ENCODE data around the gene PIP4K2C. TPM values are rescaled to one million over a fixed set of nuclear protein-coding genes. Genes with fewer than 3 reads are reported as not detected.
"Not testable (repeated sequence)": the region's sequence is repeated elsewhere in the genome, so short reads cannot be mapped to it uniquely, and the experiment has no call there.

The PIP4K2C gene
- total RNA-seq, 2 experiments from 2014 or later = 21.6 to 21.9 TPM

- H3K9me3 Mint-ChIP-seq = no peaks in the 10 kb centered on the region
- no peak overlapping the region for H3K27ac Mint-ChIP-seq
- H3K36me3 Mint-ChIP-seq (ENCODE audit: low read depth) = peaks cover 10% of the 10 kb centered on the region
- DNase-seq = no peak
- peak overlapping the region; percentile 58 for H3K4me3 Mint-ChIP-seq
- CTCF ChIA-PET = no interaction called here
- POLR2A ChIA-PET = no interaction called here
- peaks cover 20% of the 10 kb centered on the region for H3K27me3 Mint-ChIP-seq
- peaks cover 35% of the 10 kb centered on the region for H3K4me1 Mint-ChIP-seq
Measured at GRCh38 chr12:57550641-57551549, 40.1 kb upstream of the PIP4K2C start.

- DNase-seq = no peak
- Mint-ChIP-seq H3K9me3 (no peaks in the 10 kb centered on the region), H3K36me3 (ENCODE audit: low read depth) (peaks cover 3% of the 10 kb centered on the region), H3K27me3 (peaks cover 20% of the 10 kb centered on the region), H3K4me3 (no peak overlapping the region), H3K27ac (no peak overlapping the region), H3K4me1 (peaks cover 29% of the 10 kb centered on the region)
- ChIA-PET CTCF (interaction anchor here (1.1 kb wide), 1 partner anchor 32 kb away, joined by 3 read pairs; no protein-coding TSS in a partner anchor), POLR2A (no interaction called here)
Measured at GRCh38 chr12:57551637-57552305, 39.2 kb upstream of the PIP4K2C start.

GRCh38 chr12:57552306-57552651 lies 38.7 kb upstream of the PIP4K2C start:
- Mint-ChIP-seq H3K4me3 (no peak overlapping the region), H3K27ac (no peak overlapping the region), H3K36me3 (ENCODE audit: low read depth) (no peaks in the 10 kb centered on the region), H3K4me1 (peaks cover 26% of the 10 kb centered on the region), H3K9me3 (no peaks in the 10 kb centered on the region), H3K27me3 (peaks cover 18% of the 10 kb centered on the region)
- POLR2A ChIA-PET = interaction anchor here (0.6 kb wide), 1 partner anchor 1187 kb away, joined by 3 read pairs; no protein-coding TSS in a partner anchor
- no peak for DNase-seq
- CTCF ChIA-PET = interaction anchor here (1.1 kb wide), 1 partner anchor 31 kb away, joined by 3 read pairs; no protein-coding TSS in a partner anchor

GRCh38 chr12:57552835-57553313 lies 38.1 kb upstream of the PIP4K2C start:
- POLR2A ChIA-PET = interaction anchor here (0.6 kb wide), 1 partner anchor 1188 kb away, joined by 3 read pairs; no protein-coding TSS in a partner anchor
- no peak for DNase-seq
- Mint-ChIP-seq H3K9me3 (no peaks in the 10 kb centered on the region), H3K4me1 (peaks cover 21% of the 10 kb centered on the region), H3K36me3 (ENCODE audit: low read depth) (no peaks in the 10 kb centered on the region), H3K4me3 (no peak overlapping the region), H3K27me3 (peaks cover 18% of the 10 kb centered on the region), H3K27ac (no peak overlapping the region)
- CTCF ChIA-PET = interaction anchor here (1.1 kb wide), 1 partner anchor 31 kb away, joined by 3 read pairs; no protein-coding TSS in a partner anchor

- no peak for DNase-seq
- H3K4me1 Mint-ChIP-seq = peaks cover 20% of the 10 kb centered on the region
- H3K27me3 Mint-ChIP-seq = peaks cover 16% of the 10 kb centered on the region
- no peaks in the 10 kb centered on the region for H3K9me3 Mint-ChIP-seq
- no peaks in the 10 kb centered on the region for H3K36me3 Mint-ChIP-seq (ENCODE audit: low read depth)
- ChIA-PET CTCF (interaction anchor here (1.1 kb wide), 1 partner anchor 30 kb away, joined by 3 read pairs; no protein-coding TSS in a partner anchor), POLR2A (no interaction called here)
- no peak overlapping the region for H3K4me3 Mint-ChIP-seq
- H3K27ac Mint-ChIP-seq = no peak overlapping the region
Measured at GRCh38 chr12:57553343-57554202, 37.4 kb upstream of the PIP4K2C start.

GRCh38 chr12:57554453-57554852 lies 36.5 kb upstream of the PIP4K2C start:
- Mint-ChIP-seq H3K4me3 (no peak overlapping the region), H3K27me3 (peaks cover 8% of the 10 kb centered on the region), H3K4me1 (peaks cover 14% of the 10 kb centered on the region), H3K9me3 (no peaks in the 10 kb centered on the region), H3K27ac (no peak overlapping the region), H3K36me3 (ENCODE audit: low read depth) (no peaks in the 10 kb centered on the region)
- ChIA-PET POLR2A (no interaction called here), CTCF (interaction anchor here (0.5 to 0.7 kb wide), 2 partner anchors 247 to 277 kb away, joined by 3 read pairs; no protein-coding TSS in a partner anchor)
- DNase-seq = no peak

- ChIA-PET CTCF (interaction anchor here (0.7 kb wide), 1 partner anchor 278 kb away, joined by 3 read pairs; no protein-coding TSS in a partner anchor), POLR2A (no interaction called here)
- no peaks in the 10 kb centered on the region for H3K36me3 Mint-ChIP-seq (ENCODE audit: low read depth)
- no peak overlapping the region for H3K4me3 Mint-ChIP-seq
- H3K27me3 Mint-ChIP-seq = peaks cover 6% of the 10 kb centered on the region
- H3K27ac Mint-ChIP-seq = no peak overlapping the region
- no peaks in the 10 kb centered on the region for H3K9me3 Mint-ChIP-seq
- peaks cover 14% of the 10 kb centered on the region for H3K4me1 Mint-ChIP-seq
- DNase-seq = no peak
Measured at GRCh38 chr12:57554897-57555296, 36.1 kb upstream of the PIP4K2C start.

GRCh38 chr12:57558864-57559263 lies 32.1 kb upstream of the PIP4K2C start:
- no peak overlapping the region for H3K4me3 Mint-ChIP-seq
- no peak overlapping the region for H3K27ac Mint-ChIP-seq
- peaks cover 2% of the 10 kb centered on the region for H3K4me1 Mint-ChIP-seq
- ChIA-PET CTCF (interaction anchor here (1.1 kb wide), 1 partner anchor 25 kb away, joined by 5 read pairs; no protein-coding TSS in a partner anchor), POLR2A (interaction anchor here (0.6 to 1.1 kb wide), 2 partner anchors 12 to 22 kb away, joined by 3 read pairs; partner anchors contain the start of gene DCTN2)
- no peaks in the 10 kb centered on the region for H3K36me3 Mint-ChIP-seq (ENCODE audit: low read depth)
- H3K27me3 Mint-ChIP-seq = peaks cover 10% of the 10 kb centered on the region
- DNase-seq = no peak
- H3K9me3 Mint-ChIP-seq = no peaks in the 10 kb centered on the region

GRCh38 chr12:57560516-57560915 lies 30.5 kb upstream of the PIP4K2C start:
- peaks cover 10% of the 10 kb centered on the region for H3K27me3 Mint-ChIP-seq
- no peak overlapping the region for H3K4me3 Mint-ChIP-seq
- H3K4me1 Mint-ChIP-seq = peaks cover 2% of the 10 kb centered on the region
- DNase-seq = no peak
- no peaks in the 10 kb centered on the region for H3K36me3 Mint-ChIP-seq (ENCODE audit: low read depth)
- ChIA-PET CTCF (no interaction called here), POLR2A (no interaction called here)
- no peaks in the 10 kb centered on the region for H3K9me3 Mint-ChIP-seq
- H3K27ac Mint-ChIP-seq = no peak overlapping the region

- H3K36me3 Mint-ChIP-seq (ENCODE audit: low read depth); H3K4me3 Mint-ChIP-seq; H3K9me3 Mint-ChIP-seq; DNase-seq; CTCF ChIA-PET; POLR2A ChIA-PET; H3K4me1 Mint-ChIP-seq; H3K27ac Mint-ChIP-seq: not testable (repeated sequence)
- peaks cover 10% of the 10 kb centered on the region for H3K27me3 Mint-ChIP-seq
Measured at GRCh38 chr12:57561117-57561516, 29.9 kb upstream of the PIP4K2C start.

- peaks cover 10% of the 10 kb centered on the region for H3K27me3 Mint-ChIP-seq
- H3K27ac Mint-ChIP-seq = no peak overlapping the region
- H3K4me1 Mint-ChIP-seq = peaks cover 2% of the 10 kb centered on the region
- POLR2A ChIA-PET = no interaction called here
- DNase-seq = no peak
- CTCF ChIA-PET = interaction anchor here (2.1 to 2.8 kb wide), 2 partner anchors 12 to 21 kb away, joined by 6 to 12 read pairs; no protein-coding TSS in a partner anchor
- no peaks in the 10 kb centered on the region for H3K9me3 Mint-ChIP-seq
- no peak overlapping the region for H3K4me3 Mint-ChIP-seq
- H3K36me3 Mint-ChIP-seq (ENCODE audit: low read depth) = no peaks in the 10 kb centered on the region
Measured at GRCh38 chr12:57563358-57563757, 27.6 kb upstream of the PIP4K2C start.

- no peak for DNase-seq
- H3K9me3 Mint-ChIP-seq = no peaks in the 10 kb centered on the region
- H3K27me3 Mint-ChIP-seq = peaks cover 10% of the 10 kb centered on the region
- H3K4me1 Mint-ChIP-seq = peaks cover 2% of the 10 kb centered on the region
- no peak overlapping the region for H3K4me3 Mint-ChIP-seq
- no peak overlapping the region for H3K27ac Mint-ChIP-seq
- H3K36me3 Mint-ChIP-seq (ENCODE audit: low read depth) = no peaks in the 10 kb centered on the region
- ChIA-PET CTCF (interaction anchor here (2.1 to 2.8 kb wide), 2 partner anchors 11 to 20 kb away, joined by 6 to 12 read pairs; no protein-coding TSS in a partner anchor), POLR2A (no interaction called here)
Measured at GRCh38 chr12:57564178-57564740, 26.7 kb upstream of the PIP4K2C start.

Data from activated CD4-positive, alpha-beta memory T cell treated with anti-CD3 and anti-CD28 coated beads, Interleukin-2, amount 10 ng/mL, durations not matched to agents 7 days and 5 days (primary cell).